Measurements from ENCODE around the gene ADK. TPM values are rescaled to one million over a fixed set of nuclear protein-coding genes. Genes with fewer than 3 reads are reported as not detected.

ADK gene
- total RNA-seq, 1 experiment from 2014 or later: 26.8 TPM

- H3K27me3 ChIP-seq (ENCODE audit: insufficient read depth, low read length): no peaks in the 10 kb centered on the region
- no peaks in the 10 kb centered on the region for H3K4me1 Mint-ChIP-seq
- DNase-seq: no peak
- H2BK120ac ChIP-seq (ENCODE audit: low read depth, low read length, poor library complexity, severe bottlenecking): no peak overlapping the region
- H4K8ac ChIP-seq (replicated peaks; ENCODE audit: insufficient read length, low read depth, low read length): no peak overlapping the region
- H3K4ac ChIP-seq (ENCODE audit: low read depth, low read length): no peak overlapping the region
- H3K9me3 Mint-ChIP-seq: no peaks in the 10 kb centered on the region
- H3K23me2 ChIP-seq (ENCODE audit: insufficient read length, low read depth, low read length, poor library complexity, severe bottlenecking): no peaks in the 10 kb centered on the region
- no peak for TF ChIP-seq CTCF (conservative IDR thresholded peaks at IDR 0.05)
- H3K79me2 ChIP-seq (ENCODE audit: insufficient read depth, low read length): no peaks in the 10 kb centered on the region
- H2BK15ac ChIP-seq (ENCODE audit: low read depth, low read length): no peak overlapping the region
- no peak overlapping the region for H3K14ac ChIP-seq (ENCODE audit: insufficient read depth, low read length)
- no peak overlapping the region for H2AK5ac ChIP-seq (ENCODE audit: insufficient read length, low read length)
- H3K36me3 Mint-ChIP-seq (ENCODE audit: insufficient read depth in 1 of 3, low read depth in 3 of 3): peaks cover 58 to 95% (median 77%) of the 10 kb centered on the region in 3 experiments; a peak in 6 of 7 replicates
- H3K4me2 ChIP-seq (ENCODE audit: insufficient read depth, insufficient read length, low read length): no peak overlapping the region
- no peak overlapping the region for H3K9ac ChIP-seq (ENCODE audit: extremely low read depth, insufficient read length, low read length)
- H3K18ac ChIP-seq (ENCODE audit: insufficient read length, low read depth, low read length): no peak overlapping the region
- no peak overlapping the region for H4K91ac ChIP-seq (ENCODE audit: insufficient read length, low read depth, low read length)
- H3K4me3 Mint-ChIP-seq: no peak overlapping the region
- no peaks in the 10 kb centered on the region for H3K4me1 ChIP-seq (ENCODE audit: insufficient read depth, low read length)
- no peak overlapping the region for H3T11ph ChIP-seq (ENCODE audit: low read length)
- no peak overlapping the region for H2BK5ac ChIP-seq (ENCODE audit: insufficient read length, low read length)
- H3K27ac Mint-ChIP-seq: peak overlapping the region in 2 of 3 experiments; percentile 45 to 79; a peak in 3 of 7 replicates
- no peaks in the 10 kb centered on the region for H3K79me1 ChIP-seq (ENCODE audit: insufficient read depth, low read depth, low read length, poor library complexity, severe bottlenecking)
- H3K27ac ChIP-seq (ENCODE audit: insufficient read length, low read depth, low read length): no peak overlapping the region
- H4K20me1 ChIP-seq (ENCODE audit: control insufficient read depth, insufficient read depth, insufficient read length): no peaks in the 10 kb centered on the region
- no peak overlapping the region for H3K23ac ChIP-seq (ENCODE audit: insufficient read length, low read depth, low read length)
- peaks cover 2% of the 10 kb centered on the region; the same call in 1 of the 2 replicates for H3K27me3 Mint-ChIP-seq (ENCODE audit: low read depth)
- H2AFZ ChIP-seq (ENCODE audit: low read length): no peak overlapping the region
- no peaks in the 10 kb centered on the region for H3K9me3 ChIP-seq (ENCODE audit: control insufficient read depth, low read depth, low read length)
- no peak overlapping the region for H2BK12ac ChIP-seq (ENCODE audit: insufficient read length, low read depth, low read length)
- no peak overlapping the region for H2BK20ac ChIP-seq (ENCODE audit: low read depth, low read length, poor library complexity, severe bottlenecking)
- no peak overlapping the region for H4K5ac ChIP-seq (ENCODE audit: insufficient read length, low read depth, low read length)
- no peak overlapping the region for H3K56ac ChIP-seq (ENCODE audit: insufficient read length, low read depth, low read length)
- WGBS (ENCODE audit: extremely low coverage, insufficient read length, low lambda C conversion rate): no CpG with 5 or more reads among the region's 4 CpGs
Observed at GRCh38 chr10:74117738-74118137, 33.3 kb upstream of the ADK start.
